GM19452 (cell line): ENCODE measurements around the gene MGME1.
A peak's percentile ranks its signal among the peaks of the same experiment; 100 is the strongest.

Experiments used
- ATAC-seq: cut with Tn5 transposase; IDR thresholded peaks from one replicate; pipeline ENCODE4 v1.9.1; 2021; ENCODE audit not compliant: unreplicated experiment

Gene MGME1, protein sequence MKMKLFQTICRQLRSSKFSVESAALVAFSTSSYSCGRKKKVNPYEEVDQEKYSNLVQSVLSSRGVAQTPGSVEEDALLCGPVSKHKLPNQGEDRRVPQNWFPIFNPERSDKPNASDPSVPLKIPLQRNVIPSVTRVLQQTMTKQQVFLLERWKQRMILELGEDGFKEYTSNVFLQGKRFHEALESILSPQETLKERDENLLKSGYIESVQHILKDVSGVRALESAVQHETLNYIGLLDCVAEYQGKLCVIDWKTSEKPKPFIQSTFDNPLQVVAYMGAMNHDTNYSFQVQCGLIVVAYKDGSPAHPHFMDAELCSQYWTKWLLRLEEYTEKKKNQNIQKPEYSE

DNA sequence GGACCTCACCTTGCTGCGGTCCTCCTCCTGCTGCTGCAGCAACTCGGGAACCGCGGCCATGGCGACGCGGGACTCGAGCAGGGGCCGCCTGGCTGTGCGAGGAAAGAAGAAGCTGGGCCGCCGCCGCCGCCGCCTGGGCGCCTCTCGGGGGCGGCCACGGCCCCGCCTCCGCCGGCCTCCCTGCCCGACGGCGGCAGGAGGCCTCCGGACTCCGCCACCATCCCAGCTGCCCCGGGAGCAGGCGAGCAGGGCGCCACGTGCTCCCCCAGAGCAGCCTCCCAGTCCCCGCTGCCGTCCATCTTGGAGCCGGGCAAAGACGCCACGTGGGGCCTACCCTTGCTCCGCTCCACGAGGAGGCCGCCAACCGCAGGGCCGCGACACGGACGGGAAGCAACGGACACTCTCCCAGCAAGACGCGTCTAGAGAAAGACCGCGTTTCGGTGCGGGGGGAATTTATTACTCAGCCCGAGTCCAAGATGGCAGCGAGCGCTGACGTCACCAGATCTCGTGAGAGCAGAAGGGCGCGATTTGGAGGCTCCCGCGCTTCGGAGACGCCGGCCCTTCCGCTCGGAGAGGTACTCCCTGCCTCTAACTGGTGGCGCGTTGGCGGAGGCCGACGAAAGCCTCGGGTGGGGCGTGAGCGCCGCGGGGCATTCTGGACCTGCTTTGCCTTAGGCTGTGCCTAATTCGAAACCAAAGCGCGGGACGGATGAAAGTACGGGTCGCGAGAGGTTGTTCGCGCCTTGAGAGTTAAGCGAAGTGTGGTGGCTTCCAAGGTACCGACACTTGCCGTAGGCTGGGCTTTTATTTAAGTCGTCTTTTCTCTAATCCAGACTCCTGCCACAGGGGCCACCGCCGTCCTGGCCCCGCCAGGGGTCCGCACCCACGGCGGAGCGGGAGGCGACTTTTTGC is at the start of gene MGME1, which contains the start of gene SNX5:
Gene MGME1, plus strand, starts transcription at position 653 of the 912 bp plus-strand sequence. CDS start 842 bp downstream, outside the sequence.
Gene SNX5, minus strand, starts transcription at position 429 of the 912 bp plus-strand sequence. Its CDS starts 369 bp downstream, at position 60.
- ATAC-seq: peak; percentile 81

DNA sequence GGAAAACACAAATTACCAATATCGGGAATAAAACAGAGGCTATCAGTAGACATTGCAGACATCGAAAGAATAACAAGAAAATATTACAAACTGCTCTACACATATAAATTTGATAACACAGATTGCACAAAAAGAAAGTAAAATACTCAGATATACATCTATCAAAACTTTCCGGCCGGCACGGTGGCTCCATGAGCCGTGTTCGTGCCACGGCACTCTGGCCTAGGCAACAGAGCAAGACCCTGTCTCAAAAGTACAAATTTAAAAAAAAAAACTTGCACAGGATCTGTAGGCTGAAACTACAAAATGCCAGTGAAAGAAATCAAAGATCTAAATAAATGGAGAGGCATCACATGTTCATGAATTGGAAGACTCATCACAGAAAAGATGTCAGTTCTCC is 49.7 kb upstream of the MGME1 start:
- ATAC-seq: no peak

DNA sequence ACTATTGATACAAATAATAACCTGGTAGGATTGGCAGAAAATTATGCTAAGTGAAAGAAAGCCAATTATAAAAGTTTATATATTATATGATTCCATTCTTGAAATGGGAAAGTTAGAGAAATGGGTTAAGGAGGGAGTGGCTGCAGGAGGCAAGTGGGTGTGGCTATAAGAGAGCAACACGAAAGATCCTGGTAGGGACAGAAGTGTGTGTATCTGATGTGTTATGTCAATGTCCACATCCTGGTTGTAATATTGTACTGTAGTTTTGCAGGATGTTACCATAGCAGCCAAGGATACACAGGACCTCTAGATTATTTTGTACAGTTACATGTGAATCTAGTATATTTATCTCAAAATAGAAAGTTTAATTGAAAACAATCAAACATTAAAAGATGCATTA is 47.0 kb upstream of the MGME1 start:
- ATAC-seq: no peak

DNA sequence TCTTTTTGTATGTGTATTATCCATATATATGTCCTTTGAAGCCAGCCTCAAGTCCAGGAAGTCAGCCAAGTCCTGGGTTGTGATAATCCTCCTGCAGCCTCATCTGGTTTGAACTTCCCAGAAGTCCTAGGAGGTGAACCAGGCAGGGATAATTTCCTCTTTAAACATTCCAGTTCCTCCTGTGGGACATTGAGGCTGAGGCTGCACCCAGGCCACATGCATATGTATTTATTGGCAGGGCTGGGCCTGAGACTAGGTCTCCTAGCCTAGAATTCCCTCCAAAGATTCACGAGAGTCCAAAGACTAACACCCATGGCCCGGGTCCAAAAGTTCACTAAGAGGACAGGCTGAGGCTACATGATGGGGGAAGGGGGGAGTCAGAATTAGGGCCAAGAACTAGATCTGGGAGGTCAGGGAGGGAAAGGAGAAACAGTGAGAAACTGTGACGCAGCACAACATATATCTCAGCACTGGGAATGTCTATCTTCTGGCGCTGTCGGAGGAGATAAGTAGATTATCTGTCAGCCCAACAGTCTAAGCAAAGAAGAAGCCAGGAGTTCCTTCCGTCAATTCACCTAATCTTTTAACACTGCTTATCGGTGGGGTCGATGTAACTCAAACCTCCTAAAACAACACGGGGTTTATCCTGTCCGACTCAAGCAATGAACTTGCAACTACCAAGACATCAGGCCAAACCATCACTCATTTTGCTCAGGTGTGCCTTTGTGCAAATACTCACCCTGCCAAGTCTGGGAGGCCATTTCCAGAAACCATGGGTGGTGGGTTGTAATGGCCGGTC is 43.5 kb upstream of the MGME1 start:
- ATAC-seq: no peak

DNA sequence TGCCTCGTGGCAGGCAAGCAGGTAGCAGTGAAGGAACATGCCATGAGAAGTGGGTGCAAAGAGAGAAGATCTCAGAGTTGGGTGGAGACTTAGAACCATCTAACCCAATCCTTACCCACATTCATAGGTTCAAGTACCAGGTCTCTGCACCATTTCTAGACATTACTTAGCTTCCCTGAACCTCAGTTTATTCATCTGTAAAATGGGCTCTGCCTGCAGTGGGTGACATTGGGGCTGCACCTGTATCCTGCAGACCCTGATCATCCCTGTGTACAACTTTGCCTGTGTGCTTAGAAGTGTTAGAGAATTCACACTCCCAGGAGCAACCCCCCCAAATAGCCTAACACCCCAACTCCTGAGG is 42.9 kb upstream of the MGME1 start:
- ATAC-seq: no peak

DNA sequence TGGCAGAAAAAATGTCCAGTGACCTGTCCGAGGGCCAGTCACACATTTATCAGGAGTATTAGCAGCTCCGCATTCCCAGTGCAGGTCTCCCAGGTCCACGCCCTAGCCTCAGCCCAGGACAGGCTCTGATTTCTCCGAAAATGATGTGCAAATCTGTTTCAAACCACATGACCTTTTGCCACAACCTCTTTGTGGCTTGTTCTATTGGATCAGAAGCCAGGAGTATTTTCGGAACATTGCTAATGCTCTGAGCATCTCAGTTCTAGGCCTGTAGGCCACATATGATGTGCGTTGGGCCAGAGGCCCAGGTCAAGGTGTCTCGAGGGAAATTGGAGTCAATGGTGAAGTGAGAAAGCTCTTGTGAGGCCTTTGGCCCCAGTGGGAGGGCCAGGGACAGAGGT is 40.6 kb upstream of the MGME1 start:
- no peak for ATAC-seq

DNA sequence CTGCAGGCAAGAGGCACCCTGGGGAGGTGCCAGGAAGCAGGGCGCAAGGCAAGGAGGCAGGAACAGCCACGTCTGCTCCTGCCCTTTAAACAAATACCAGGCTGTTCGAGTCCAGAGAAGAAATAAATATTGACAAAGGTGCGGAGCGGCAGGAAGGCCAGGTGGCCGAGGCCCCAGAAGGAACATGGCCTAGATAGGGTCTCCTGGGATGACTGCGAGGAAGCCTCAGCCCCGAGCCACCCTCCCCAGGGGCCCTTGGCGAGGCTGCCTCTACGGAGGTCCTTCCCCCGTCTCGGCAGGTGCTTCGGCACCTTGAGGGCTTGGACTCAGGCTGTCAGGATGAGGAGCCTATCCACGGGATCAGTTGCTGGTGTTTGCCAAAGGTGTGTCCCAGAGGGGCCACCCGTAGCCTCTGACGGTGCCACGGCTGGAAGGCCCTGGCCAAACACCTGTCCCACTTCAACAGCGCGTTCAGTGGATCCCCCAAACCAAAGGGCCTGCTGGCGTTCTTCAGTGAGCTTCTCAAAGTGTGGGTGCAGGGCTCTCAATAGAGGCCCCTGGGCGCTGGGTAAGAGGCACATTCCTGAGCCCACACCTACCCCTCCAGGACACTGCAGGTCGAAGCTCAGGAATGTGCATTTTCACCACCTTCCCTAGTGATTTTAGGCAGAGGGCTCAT is 40.0 kb upstream of the MGME1 start:
- no peak for ATAC-seq

DNA sequence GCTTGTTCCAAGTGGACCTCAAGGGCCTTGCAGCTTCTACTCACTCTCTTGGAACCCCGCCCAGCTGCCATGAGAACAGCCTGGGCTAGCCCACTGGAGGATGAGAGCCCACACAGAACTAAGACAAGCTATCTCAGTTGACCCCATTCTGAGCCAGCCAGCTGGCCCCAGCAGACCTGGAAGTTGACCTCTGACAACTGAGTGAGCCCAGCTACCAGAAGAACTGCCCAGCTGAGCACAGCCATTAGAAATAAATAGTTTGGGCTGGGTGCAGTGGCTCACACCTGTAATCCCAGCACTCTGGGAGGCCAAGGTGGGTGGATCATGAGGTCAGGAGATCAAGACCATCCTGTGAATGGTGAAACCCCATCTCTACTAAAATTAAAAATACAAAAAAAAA is 37.3 kb upstream of the MGME1 start:
- no peak for ATAC-seq

DNA sequence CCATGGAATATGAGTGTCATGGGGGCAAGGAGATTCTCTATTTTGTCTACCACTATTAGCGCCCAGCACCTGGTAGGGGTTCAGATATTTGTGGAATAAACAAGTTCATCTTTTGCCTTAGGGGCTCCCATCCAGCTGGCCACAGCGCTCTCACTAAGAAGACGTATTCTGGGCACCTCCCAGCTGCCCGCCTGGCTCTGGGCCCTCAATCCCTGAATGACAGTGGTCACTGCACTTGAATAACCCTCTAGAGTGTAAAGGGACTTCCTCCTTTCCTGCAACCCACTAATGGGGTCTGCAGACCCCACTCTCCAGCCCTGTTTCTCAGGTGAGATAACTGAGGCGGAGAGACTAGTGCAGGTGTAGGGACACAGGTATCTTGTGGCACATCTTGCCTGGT is 36.4 kb upstream of the MGME1 start:
- ATAC-seq: no peak

DNA sequence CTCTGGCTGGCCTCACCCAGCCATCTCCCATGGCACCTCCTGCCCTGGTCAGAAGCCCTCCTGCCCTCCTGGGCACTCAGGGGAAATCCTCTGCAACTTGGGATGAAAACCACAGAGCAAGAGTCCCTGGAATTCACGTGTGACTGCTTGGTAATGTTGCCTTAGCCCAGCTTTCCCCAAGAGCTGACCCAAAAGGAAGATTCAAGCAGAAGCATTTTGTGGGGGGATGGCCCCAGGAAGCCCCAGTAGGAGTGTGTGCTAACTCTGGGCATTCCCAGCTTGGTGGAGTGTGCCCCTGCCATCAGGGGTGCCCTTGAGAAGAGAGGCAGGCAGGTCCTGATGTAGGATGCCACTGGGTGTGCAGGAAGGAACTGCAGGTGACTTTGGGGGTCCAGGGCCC is 35.7 kb upstream of the MGME1 start:
- ATAC-seq: no peak

DNA sequence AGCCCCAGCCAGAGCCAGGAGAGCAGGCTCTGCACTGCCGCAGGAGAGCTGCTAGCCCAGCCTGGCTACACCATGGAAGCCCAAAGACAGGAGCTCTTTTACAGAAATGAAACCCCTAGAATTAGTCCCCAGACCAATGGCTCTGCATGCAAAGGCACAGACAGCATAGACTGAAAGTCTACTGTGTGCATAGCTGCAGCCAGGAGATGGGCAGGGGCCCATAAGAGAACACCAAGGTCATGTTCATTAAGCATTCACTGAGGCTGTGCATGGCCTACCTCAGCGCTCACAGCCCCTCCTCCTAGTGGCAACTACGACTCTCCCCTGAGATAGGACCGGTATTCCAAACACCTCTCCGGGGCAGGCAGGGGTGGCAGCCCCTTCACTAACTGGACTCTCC is 35.1 kb upstream of the MGME1 start:
- ATAC-seq: no peak

DNA sequence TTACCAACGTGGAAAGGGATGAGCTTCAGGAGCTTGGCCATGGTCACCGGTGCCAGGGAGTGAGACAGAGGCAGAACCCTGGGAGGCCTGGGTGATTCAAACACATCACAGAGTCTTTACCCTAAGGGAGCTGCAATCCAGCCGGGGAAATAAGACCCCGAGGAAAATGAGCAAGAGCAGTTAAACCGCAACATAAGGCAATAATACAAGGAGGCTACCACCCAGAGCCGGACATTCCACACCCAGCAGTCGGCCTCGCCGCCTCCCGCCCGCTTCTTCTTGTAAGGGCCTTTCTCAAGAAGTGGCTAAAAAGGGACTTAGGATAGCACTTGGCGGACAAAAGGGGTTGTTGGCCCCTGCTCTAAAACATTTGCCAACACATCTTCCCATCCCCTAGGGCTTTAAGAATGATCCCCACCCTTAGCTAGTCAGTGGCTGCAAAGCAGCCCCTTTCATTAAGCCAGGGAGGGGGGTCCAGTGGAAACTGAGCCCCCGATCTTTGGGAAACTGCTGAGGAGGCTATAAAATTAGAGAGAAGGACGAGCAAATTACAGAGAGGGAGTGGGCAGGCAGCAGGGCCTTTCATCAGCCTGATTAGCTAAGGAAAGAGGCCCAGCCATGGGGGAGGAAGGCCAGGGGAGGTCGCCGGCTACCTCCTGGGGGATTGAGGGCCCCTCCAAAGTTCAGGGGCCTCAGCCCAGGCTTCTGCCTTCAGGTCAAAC is 34.5 kb upstream of the MGME1 start:
- ATAC-seq: no peak

DNA sequence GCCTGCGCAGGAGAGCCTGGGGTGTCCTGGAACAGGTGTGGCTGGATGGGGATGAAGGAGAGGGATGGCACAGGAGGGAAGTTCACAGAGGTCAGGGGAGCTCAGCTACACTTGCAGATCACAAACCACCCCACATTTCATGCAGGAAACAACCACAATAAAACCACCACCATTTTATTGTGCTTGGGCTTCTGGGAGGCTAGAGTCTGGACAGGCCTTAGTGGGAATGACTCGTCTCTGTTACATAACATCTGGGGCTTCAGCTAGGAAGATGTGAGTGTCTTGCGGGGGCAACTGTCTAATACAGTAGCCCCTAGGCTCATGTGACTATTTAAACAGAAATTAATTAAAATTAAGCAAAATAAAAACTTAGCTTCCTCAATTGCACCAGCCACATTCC is 33.6 kb upstream of the MGME1 start:
- no peak for ATAC-seq

DNA sequence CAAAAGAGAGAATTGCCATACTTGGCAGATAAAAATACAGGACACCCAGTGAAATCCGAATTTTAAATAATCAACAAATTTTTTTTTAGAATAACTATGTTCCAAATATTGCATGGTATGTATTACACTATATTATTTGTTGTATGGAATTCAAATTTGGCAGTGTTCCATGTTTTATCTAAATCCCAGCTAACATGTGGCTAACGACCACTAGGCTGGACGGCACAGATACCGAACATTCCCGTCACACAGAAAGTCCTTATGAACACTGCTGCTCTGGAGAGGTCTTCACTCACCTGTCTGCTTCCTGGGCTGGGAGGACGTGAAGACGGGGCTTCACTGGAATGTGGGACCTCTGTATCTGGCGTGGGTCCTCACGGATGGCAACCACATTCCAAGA is 33.1 kb upstream of the MGME1 start:
- ATAC-seq: no peak

DNA sequence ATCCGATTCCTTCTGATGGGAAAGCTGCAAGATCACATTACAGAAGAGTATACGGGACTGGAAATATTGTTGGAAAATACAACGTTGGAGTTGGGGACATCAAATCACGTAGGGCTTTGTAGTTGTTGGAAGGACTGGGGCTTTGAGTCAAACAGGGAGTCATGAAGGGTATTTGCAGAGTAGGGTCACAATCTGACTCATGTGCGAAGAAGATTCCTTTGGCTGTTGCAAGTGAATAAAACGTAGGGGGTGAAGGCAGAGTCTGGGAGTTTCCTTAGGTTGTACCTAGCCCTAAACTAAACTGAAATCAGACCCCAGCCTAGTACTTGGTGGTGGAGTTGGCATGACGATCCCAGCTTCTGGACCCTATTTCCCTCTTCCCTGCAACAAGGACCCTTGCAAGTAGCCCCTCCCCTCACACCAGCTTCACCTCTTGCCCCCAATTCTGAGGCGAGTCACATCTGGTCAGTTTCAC is 32.5 kb upstream of the MGME1 start:
- no peak for ATAC-seq

DNA sequence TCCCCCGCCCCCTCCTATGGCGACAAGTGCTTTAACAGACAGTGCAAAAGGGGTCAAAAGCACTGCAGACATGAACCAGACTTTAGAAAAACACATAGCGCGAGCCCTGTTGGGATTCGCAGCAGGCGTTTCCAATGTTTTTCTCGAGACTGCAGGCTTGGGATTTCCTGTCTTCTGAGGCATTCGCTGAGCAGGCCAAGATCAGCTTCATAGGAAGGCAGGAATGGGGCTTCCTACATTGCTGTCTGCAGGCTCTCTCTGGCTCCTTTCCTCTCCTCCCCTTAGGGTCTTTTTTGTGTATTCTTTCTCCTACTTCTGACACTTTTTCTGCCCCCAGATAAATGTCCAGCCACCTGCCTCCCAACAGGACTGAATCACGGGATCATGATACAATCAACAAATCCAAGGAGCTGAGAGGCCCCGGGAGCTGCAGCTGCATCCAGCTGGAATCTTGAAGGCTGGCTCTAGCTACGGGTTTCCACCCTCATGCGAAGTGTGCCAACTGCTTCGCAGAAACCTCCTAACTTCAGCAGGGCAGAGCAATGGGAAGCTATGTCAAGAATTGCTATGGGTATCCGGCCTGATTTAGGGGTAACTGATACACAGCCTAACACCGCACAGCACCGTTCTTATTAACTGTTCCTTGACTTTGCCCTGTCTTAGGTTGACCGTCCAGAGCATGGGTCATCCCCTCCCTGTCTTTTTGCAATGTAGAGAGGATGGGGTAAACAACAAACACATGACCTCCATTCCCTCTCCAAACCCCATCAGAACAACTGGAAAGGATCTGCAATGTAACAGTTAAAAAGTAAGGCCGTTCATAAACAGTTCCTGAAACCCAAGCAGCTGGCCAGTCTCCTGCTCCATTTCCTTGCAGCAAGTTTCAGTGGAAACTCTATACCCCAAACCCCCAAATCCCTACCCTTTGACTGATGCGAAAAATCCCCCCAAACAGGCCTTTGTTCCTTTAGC is 31.8 kb upstream of the MGME1 start:
- ATAC-seq: no peak

DNA sequence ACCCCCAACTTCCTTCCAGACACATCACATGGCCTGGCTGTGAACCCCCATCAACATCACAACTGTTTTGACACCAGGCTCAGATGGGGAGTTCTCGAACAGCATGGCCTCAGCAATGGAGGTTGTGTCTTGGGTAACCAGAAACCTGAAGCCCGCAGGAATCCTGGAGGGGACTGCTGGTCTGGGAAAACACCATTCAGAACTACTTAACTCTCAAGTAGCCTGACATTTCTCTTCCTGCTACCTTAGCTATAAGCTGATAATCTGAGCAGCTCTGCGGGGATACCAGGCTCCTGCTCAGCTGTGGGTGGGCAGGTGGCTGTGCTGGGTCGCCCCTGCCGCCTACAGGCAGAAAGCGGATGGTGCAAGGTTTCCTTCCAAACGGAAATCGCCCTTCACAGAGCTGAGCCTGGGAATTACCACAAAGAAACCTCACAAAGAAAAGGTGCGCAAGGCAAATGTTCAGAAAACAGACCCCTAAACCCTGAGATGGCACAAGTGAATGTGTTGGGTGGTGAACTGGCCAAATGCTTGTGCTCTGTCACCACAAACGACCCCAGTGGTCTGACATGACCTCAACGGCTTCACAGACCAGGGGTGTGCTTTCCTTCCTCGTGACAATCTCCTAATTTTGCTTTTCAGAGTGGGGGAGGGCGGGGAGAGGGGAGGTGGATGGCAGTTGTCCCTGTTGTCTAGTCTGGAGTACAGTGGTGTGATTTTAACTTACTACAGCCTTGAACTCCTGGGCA is 29.8 kb upstream of the MGME1 start:
- peak; percentile 72 for ATAC-seq

DNA sequence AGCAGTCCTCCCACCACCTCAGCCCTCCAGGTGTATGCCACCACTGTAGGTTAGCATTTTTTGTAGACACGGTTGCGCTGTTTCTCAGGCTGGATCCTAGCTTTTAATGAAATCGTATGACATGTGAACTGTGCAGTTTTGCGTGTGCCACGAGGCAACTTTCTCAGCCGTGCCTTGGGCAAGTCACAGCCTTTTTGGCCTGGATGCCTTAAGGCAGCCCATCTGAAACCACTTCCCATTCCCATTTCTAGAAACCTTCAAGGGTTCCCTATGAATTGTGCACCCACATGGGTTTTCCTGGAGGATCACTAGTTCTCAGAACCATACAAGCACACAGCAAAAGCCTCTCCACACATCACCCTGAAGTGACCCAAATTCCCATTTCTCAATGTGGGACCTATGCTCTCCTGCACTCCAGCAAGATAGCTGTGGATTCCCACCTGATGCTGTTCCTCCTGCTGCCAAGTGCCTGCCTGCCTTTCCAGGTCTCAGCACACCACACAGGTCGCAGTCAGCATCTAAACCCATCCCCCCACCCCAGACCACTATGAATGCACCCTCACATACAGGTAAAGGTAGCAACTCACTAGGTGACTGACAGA is 29.1 kb upstream of the MGME1 start:
- ATAC-seq: no peak
